22Rv1 (cell line): ENCODE data around the gene INCENP.

Experiments used
- CTCF ChIP-seq: fragments of 450-650 bp; IDR thresholded peaks from 2 replicates; pipeline ENCODE4 v1.5.1; 2017; ENCODE audit warnings: mild to moderate bottlenecking
- ZFX ChIP-seq: fragments of 450-650 bp; IDR thresholded peaks from 2 replicates; pipeline ENCODE4 v1.6.1; 2017; ENCODE audit warnings: antibody characterized with exemption, borderline replicate concordance

GRCh38 chr11:62139526-62140303 lies 15.9 kb downstream of the INCENP start:
- no peak for TF ChIP-seq CTCF
- no peak for TF ChIP-seq ZFX
